H9 (cell line): ENCODE measurements around the gene TMEM115. TPM values are rescaled to one million over a fixed set of nuclear protein-coding genes. Genes with fewer than 3 reads are reported as not detected.

Experiments used
- DNase-seq: peaks from one replicate; pipeline ENCODE4 v3.0.0-alpha.2; 2017
- H2AFZ ChIP-seq: one replicate; pipeline ENCODE4 v1.6.1; 2013; ENCODE audit warnings: mild to moderate bottlenecking, low read length, control low read depth, moderate library complexity
- H2AK5ac ChIP-seq: 2 replicates; pipeline ENCODE4 v1.6.1; 2013; ENCODE audit warnings: low read length, control low read depth, mixed read lengths; ENCODE audit not compliant: insufficient read length
- H2BK120ac ChIP-seq: one replicate; pipeline ENCODE4 v1.6.1; 2013; ENCODE audit warnings: low read depth, mild to moderate bottlenecking, low read length, control low read depth, inconsistent platforms; ENCODE audit not compliant: poor library complexity, severe bottlenecking
- H2BK12ac ChIP-seq: 2 replicates; pipeline ENCODE4 v1.6.1; 2013; ENCODE audit warnings: low read length, control low read depth, mixed read lengths, low read depth; ENCODE audit not compliant: insufficient read length
- H2BK15ac ChIP-seq: 2 replicates; pipeline ENCODE4 v1.6.1; 2013; ENCODE audit warnings: low read depth, low read length, control low read depth
- H2BK20ac ChIP-seq: one replicate; pipeline ENCODE4 v1.6.1; 2013; ENCODE audit warnings: low read depth, mild to moderate bottlenecking, low read length, control low read depth, inconsistent platforms; ENCODE audit not compliant: poor library complexity, severe bottlenecking
- H2BK5ac ChIP-seq: 2 replicates; pipeline ENCODE4 v1.6.1; 2013; ENCODE audit warnings: low read length, control low read depth, mixed read lengths; ENCODE audit not compliant: insufficient read length
- H3K14ac ChIP-seq: 2 replicates; pipeline ENCODE4 v1.6.1; 2013; ENCODE audit warnings: low read length, control low read depth; ENCODE audit not compliant: insufficient read depth
- H3K18ac ChIP-seq: 2 replicates; pipeline ENCODE4 v1.6.1; 2013; ENCODE audit warnings: low read depth, mild to moderate bottlenecking, mixed read lengths, low read length, control low read depth; ENCODE audit not compliant: insufficient read length
- H3K23ac ChIP-seq: 2 replicates; pipeline ENCODE4 v1.6.1; 2013; ENCODE audit warnings: low read length, control low read depth, mixed read lengths, low read depth; ENCODE audit not compliant: insufficient read length
- H3K23me2 ChIP-seq: 2 replicates; pipeline ENCODE4 v1.6.1; 2013; ENCODE audit warnings: low read depth, mild to moderate bottlenecking, mixed read lengths, low read length, control low read depth; ENCODE audit not compliant: insufficient read length, poor library complexity, severe bottlenecking
- H3K27ac ChIP-seq: 2 replicates; pipeline ENCODE4 v1.5.1; 2013; ENCODE audit warnings: low read length, control low read depth, mixed read lengths, low read depth; ENCODE audit not compliant: insufficient read length
- H3K27me3 ChIP-seq: 2 replicates; pipeline ENCODE4 v1.6.1; 2013; ENCODE audit warnings: low read length, control low read depth, inconsistent platforms; ENCODE audit not compliant: insufficient read depth
- H3K4ac ChIP-seq: 2 replicates; pipeline ENCODE4 v1.6.1; 2013; ENCODE audit warnings: low read depth, mild to moderate bottlenecking, control low read depth, inconsistent platforms, low read length, moderate library complexity
- H3K4me1 ChIP-seq: 2 replicates; pipeline ENCODE4 v1.6.1; 2013; ENCODE audit warnings: low read length, control low read depth, inconsistent platforms; ENCODE audit not compliant: insufficient read depth
- H3K4me2 ChIP-seq: 2 replicates; pipeline ENCODE4 v1.6.1; 2013; ENCODE audit warnings: low read length, control low read depth, mixed read lengths; ENCODE audit not compliant: insufficient read length, insufficient read depth
- H3K56ac ChIP-seq: 2 replicates; pipeline ENCODE4 v1.6.1; 2013; ENCODE audit warnings: low read depth, mild to moderate bottlenecking, mixed read lengths, low read length, control low read depth; ENCODE audit not compliant: insufficient read length
- H3K79me1 ChIP-seq: 2 replicates; pipeline ENCODE4 v1.6.1; 2013; ENCODE audit warnings: low read depth, mild to moderate bottlenecking, moderate library complexity, low read length, control low read depth, inconsistent platforms; ENCODE audit not compliant: insufficient read depth, poor library complexity, severe bottlenecking
- H3K79me2 ChIP-seq: 2 replicates; pipeline ENCODE4 v1.6.1; 2013; ENCODE audit warnings: low read length, control low read depth, inconsistent platforms; ENCODE audit not compliant: insufficient read depth
- H3K9ac ChIP-seq: 2 replicates; pipeline ENCODE4 v1.6.1; 2013; ENCODE audit warnings: low read length, control low read depth, mixed read lengths; ENCODE audit not compliant: insufficient read length; ENCODE audit errors: extremely low read depth
- H3K9me3 ChIP-seq: one replicate; pipeline ENCODE4 v1.6.1; 2013; ENCODE audit warnings: low read depth, low read length, inconsistent platforms; ENCODE audit not compliant: control insufficient read depth
- H3T11ph ChIP-seq: one replicate; pipeline ENCODE4 v1.6.1; 2013; ENCODE audit warnings: mild to moderate bottlenecking, low read length, control low read depth, inconsistent platforms
- H4K20me1 ChIP-seq: one replicate; pipeline ENCODE4 v1.6.1; 2013; ENCODE audit not compliant: control insufficient read depth, insufficient read length, insufficient read depth
- H4K5ac ChIP-seq: 2 replicates; pipeline ENCODE4 v1.6.1; 2013; ENCODE audit warnings: low read depth, mild to moderate bottlenecking, mixed read lengths, low read length, control low read depth; ENCODE audit not compliant: insufficient read length
- H4K8ac ChIP-seq: replicated peaks from 2 replicates; pipeline ENCODE4 v1.6.1; 2013; ENCODE audit warnings: low read length, control low read depth, mixed read lengths, low read depth; ENCODE audit not compliant: insufficient read length
- H4K91ac ChIP-seq: 2 replicates; pipeline ENCODE4 v1.6.1; 2013; ENCODE audit warnings: low read depth, mild to moderate bottlenecking, moderate library complexity, mixed read lengths, low read length, control low read depth; ENCODE audit not compliant: insufficient read length
- H3K27ac Mint-ChIP-seq, 3 experiments: 2 replicates in 2 of 3; 3 replicates in 1 of 3; pipeline ENCODE4 v1.8.0; 2020 to 2021; ENCODE audit warnings: mixed read lengths in 3 of 3, mild to moderate bottlenecking in 1 of 3, moderate library complexity in 1 of 3
- H3K27me3 Mint-ChIP-seq: 2 replicates; pipeline ENCODE4 v1.8.0; 2021; ENCODE audit warnings: low read depth, mild to moderate bottlenecking, moderate library complexity, mixed read lengths
- H3K36me3 Mint-ChIP-seq, 3 experiments: 2 replicates in 2 of 3; 3 replicates in 1 of 3; pipeline ENCODE4 v1.8.0; 2020 to 2021; ENCODE audit warnings: low read depth in 3 of 3, mixed read lengths in 3 of 3; ENCODE audit not compliant: insufficient read depth in 1 of 3
- H3K4me1 Mint-ChIP-seq, 2 experiments: 2 replicates each; pipeline ENCODE4 v1.8.0; 2020; ENCODE audit warnings: mixed read lengths in 2 of 2
- H3K4me3 Mint-ChIP-seq, 2 experiments: 2 replicates in 1 of 2; 3 replicates in 1 of 2; pipeline ENCODE4 v1.8.0; 2020 to 2021; ENCODE audit warnings: mild to moderate bottlenecking in 2 of 2, mixed read lengths in 2 of 2, moderate library complexity in 1 of 2
- H3K9me3 Mint-ChIP-seq, 2 experiments: 2 replicates in 1 of 2; 3 replicates in 1 of 2; pipeline ENCODE4 v1.8.0; 2020; ENCODE audit warnings: mild to moderate bottlenecking in 2 of 2, mixed read lengths in 2 of 2, moderate library complexity in 1 of 2
- WGBS: extraction: QIAGEN DNeasy Blood & Tissue Kit; methylation state at CpG from one replicate; pipeline ENCODE4 v1.1.7; 2013; ENCODE audit warnings: missing lambda C conversion rate, low lambda C conversion rate, mixed read lengths; ENCODE audit not compliant: insufficient read length; ENCODE audit errors: extremely low coverage; 5-methylcytosine and 5-hydroxymethylcytosine counted together
- total RNA-seq: library from RNA; stranded (reverse); gene quantifications from 2 replicates; pipeline ENCODE4 v1.2.1, GENCODE V29; 2021
- TF ChIP-seq, protein P1 (sequence below): fragments of 200-600 bp; sonication (generic); conservative IDR thresholded peaks from 3 replicates; pipeline ENCODE4 v1.8.0; 2021; ENCODE audit warnings: antibody characterized with exemption, mild to moderate bottlenecking

Gene TMEM115
- total RNA-seq, 1 experiment from 2014 or later, result 32.3 TPM

DNA sequence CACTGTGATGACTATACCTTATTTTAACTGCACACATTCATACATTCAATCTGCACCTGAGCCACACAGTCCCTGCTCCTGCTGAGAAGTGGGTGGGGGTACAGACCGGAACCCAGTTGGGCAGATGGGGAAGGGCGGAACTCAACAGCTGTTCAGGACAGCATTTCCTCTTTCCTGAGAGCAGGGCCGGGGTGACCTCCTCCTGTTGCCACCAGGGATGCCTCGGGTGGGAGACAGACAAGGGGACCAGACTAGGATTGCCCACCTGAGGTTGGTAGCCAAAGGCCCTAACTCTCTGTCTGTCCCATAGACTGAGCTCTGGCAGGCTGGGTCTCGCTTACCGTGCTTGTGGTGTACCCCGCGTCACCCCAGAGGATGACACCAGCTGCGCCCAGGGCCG, 40.7 kb downstream of the TMEM115 start:
- no peak overlapping the region for H3K14ac ChIP-seq
- WGBS, result no CpG with 5 or more reads among the region's 10 CpGs
- H4K20me1 ChIP-seq, result no peaks in the 10 kb centered on the region
- H3K23ac ChIP-seq, result no peak overlapping the region
- H3K4me2 ChIP-seq, result no peak overlapping the region
- peaks cover 4 to 6% of the 10 kb centered on the region in 2 experiments for H3K9me3 Mint-ChIP-seq
- no peak overlapping the region for H2AFZ ChIP-seq
- H2BK15ac ChIP-seq, result no peak overlapping the region
- H3K56ac ChIP-seq, result no peak overlapping the region
- H2BK12ac ChIP-seq, result no peak overlapping the region
- no peak overlapping the region for H2AK5ac ChIP-seq
- H3K9me3 ChIP-seq, result no peaks in the 10 kb centered on the region
- H3K79me1 ChIP-seq, result no peaks in the 10 kb centered on the region
- peaks cover 22 to 39% of the 10 kb centered on the region in 2 experiments for H3K4me1 Mint-ChIP-seq
- no peak overlapping the region for H3K18ac ChIP-seq
- no peak overlapping the region for H4K91ac ChIP-seq
- no peak overlapping the region for H2BK5ac ChIP-seq
- H3T11ph ChIP-seq, result no peak overlapping the region
- H3K23me2 ChIP-seq, result peaks cover 15% of the 10 kb centered on the region
- H3K27ac ChIP-seq, result no peak overlapping the region
- no peaks in the 10 kb centered on the region for H3K27me3 ChIP-seq
- no peaks in the 10 kb centered on the region for H3K27me3 Mint-ChIP-seq
- H2BK20ac ChIP-seq, result no peak overlapping the region
- H3K4me3 Mint-ChIP-seq, result peak overlapping the region; percentile 19 to 44; a peak in 3 of 5 replicates
- peaks cover 6% of the 10 kb centered on the region; the same call in 1 of the 2 replicates for H3K4me1 ChIP-seq
- TF ChIP-seq, protein P1, sequence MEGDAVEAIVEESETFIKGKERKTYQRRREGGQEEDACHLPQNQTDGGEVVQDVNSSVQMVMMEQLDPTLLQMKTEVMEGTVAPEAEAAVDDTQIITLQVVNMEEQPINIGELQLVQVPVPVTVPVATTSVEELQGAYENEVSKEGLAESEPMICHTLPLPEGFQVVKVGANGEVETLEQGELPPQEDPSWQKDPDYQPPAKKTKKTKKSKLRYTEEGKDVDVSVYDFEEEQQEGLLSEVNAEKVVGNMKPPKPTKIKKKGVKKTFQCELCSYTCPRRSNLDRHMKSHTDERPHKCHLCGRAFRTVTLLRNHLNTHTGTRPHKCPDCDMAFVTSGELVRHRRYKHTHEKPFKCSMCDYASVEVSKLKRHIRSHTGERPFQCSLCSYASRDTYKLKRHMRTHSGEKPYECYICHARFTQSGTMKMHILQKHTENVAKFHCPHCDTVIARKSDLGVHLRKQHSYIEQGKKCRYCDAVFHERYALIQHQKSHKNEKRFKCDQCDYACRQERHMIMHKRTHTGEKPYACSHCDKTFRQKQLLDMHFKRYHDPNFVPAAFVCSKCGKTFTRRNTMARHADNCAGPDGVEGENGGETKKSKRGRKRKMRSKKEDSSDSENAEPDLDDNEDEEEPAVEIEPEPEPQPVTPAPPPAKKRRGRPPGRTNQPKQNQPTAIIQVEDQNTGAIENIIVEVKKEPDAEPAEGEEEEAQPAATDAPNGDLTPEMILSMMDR, result no peak
- H3K4ac ChIP-seq, result no peak overlapping the region
- H3K79me2 ChIP-seq, result peaks cover 5% of the 10 kb centered on the region; the same call in 1 of the 2 replicates
- no peak overlapping the region for H3K9ac ChIP-seq
- no peak overlapping the region for H4K5ac ChIP-seq
- no peak for DNase-seq
- no peak overlapping the region for H2BK120ac ChIP-seq
- H4K8ac ChIP-seq, result no peak overlapping the region
- peaks cover 47 to 54% (median 53%) of the 10 kb centered on the region in 3 experiments for H3K36me3 Mint-ChIP-seq
- H3K27ac Mint-ChIP-seq, result peak overlapping the region in 1 of 3 experiments; percentile 80; a peak in 1 of 7 replicates
